GM18499 (cell line): Measurements from ENCODE around the gene CPD.
A peak's percentile ranks its signal among the peaks of the same experiment; 100 is the strongest.

Source experiments
- ATAC-seq: cut with Tn5 transposase; IDR thresholded peaks from one replicate; pipeline ENCODE4 v1.9.1; 2021; ENCODE audit warnings: moderate number of reproducible peaks; ENCODE audit not compliant: insufficient read depth, unreplicated experiment

Gene CPD

DNA sequence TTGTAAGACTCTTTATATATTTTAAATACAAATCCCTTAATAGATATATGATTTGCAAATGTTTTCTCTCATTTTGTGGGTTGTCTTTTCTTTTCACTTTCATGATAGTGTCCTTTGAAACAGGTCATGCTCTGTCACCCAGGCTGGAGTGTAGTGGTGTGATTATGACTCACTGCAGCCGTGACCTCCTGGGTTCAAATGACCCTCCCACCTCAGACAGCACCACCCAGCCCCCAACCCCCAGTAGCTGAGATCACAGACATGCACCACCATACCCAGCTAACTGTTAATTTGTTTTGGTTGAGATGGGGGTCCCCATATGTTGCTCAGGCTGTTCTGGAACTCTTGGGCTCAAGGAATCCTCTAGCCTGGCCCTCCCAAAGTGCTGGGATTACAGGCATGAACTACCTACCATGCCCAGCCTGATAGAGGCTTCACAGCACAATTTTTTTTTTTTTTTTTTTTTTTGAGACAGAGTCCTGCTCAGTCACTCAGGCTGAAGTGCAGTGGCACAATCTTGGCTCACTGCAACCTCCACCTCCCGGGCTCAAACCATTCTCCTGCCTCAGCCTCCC, 26.4 kb upstream of the CPD start:
- no peak for ATAC-seq

DNA sequence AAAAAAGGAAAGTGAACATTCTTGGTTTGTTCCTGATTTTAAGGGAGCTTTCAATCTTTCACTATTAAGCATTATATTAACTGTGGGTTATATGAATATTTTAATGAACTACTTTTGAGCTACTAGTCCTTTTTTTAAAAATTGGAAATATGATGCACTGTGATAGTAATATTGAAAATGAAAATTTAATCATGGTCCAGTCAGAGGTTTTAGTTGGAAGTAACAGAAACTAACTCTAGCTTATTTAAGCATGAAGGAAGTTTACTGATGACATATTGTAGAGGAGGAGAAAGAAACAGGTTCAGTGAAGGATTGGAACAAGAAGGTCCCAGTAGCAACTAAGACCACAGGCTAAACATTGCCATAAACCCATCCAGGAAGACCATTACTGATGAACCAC, 24.0 kb upstream of the CPD start:
- no peak for ATAC-seq

DNA sequence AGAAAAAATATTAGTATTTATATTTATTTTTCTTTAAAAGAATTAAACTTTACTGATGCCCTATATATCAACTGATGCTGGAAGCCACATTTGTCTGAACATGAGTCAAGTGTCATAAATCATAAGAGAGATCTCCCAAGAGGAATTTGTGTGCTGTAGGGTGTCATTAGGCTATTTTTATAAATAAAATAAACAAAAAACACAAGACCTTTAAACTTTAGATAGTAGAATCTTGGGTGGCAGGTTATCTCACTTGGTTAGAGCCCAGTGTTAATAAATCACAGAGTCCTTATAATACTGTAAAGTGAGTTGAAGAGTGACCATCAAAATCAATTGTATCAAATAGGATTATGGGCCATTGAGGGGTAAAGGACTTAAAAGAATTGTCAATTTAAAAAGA, 21.3 kb upstream of the CPD start:
- no peak for ATAC-seq

DNA sequence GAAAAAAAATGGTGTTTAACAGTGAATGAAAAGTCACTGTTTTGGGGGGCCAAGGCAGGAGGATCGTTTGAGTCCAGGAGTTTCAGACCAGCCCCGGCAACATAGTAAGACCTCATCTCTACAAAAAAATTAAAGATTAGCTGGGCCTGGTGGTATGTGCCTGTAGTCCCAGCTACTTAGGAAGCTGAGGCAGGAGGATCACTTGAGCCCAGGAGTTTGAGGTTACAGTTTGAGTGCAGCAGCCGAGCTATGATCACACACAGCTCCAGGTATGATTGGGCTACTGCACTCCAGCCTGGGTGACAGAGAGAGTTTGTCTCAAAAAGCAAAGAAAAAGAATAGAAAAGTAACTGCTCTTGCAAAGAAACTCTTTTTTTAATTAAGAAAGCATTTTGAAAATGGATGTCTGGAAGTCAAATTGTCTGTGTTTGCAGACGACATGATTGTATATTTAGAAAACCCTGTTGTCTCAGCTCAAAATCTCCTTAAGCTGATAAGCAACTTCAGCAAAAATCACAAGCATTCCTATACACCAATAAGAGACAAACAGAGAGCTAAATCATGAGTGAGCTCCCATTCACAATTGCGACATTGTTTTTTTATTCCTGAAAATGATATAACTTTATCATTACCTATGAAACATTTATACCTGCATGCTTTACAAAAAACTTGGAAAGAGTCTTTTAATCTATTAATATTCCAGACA, 20.5 kb upstream of the CPD start:
- ATAC-seq, result no peak

DNA sequence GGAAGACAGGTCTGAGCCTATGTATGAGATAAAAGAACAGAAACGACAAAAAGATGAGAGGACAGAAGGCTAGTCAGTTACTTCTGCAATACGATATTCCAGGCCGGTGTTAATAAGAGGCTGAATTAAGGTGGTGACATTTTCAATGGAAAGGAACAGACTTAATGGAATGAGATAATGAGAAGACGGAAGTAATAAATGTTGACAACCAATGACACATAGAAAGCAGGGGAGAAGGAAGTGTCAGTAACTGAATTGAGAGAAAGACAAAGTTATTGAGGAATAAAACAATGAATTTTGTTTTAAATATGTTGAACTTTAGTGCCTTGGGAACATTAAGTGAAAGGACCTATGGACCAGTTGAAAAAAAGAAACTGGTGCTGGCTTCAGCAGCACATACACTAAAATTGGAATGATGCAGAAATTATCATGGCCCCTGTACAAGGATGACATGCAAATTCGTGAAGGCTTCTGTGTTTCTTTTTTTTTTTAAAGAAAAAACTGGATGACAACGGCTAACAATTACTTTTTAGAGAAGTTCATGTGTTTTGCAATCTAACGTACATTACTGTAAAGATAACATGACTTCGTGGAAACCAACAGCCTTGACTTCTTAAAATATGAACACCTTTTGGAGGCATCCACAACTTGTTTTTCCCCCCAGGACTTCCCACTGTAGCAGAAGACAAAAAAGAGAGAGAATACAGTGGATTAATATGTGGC, 18.5 kb upstream of the CPD start:
- no peak for ATAC-seq

DNA sequence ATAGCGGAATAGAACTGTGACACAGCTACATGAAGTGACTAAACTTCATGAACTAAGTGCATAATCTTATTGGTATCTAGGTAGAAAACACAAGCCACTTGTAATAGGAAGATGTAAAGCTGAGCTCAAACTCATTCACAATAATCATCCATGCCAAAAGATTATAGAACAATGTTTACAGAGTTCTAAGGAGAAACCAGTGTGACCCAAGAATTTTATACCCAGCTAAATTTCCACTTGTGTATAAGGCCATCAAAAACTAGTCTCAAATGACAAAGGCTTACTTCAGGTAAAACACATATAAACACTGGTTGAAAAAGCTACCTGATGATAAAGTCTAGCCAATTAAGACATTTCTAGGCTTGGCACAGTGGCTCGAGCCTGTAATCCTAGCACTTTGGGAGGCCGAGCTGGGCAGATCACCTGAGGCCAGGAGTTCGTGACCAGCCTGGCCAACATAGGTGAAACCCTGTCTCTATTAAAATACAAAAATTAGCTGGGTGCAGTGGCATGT, 16.9 kb upstream of the CPD start:
- ATAC-seq, result no peak

DNA sequence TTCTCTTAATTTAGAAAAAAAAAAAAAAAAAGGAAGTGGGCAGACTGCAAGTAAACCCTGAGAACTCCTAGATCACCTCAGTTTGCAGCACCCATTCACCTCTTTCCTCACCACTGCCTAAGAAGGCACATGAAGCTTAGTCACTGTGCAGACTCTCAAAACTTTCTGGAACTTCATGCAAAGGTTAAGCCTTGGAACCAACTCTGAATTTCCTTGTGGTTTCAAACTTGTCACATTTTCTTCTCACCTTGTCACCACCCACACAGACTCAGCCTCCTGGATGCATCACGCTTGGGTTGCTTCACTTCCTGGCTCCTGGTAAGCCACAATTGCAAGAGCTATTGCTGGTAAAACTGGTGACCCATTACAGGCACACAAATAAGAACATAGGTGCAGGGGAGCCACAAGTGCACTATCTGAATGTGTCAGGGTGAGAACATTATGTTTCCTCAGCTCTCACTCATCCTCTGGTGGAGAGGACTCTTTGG, 15.0 kb upstream of the CPD start:
- ATAC-seq, result peak; percentile 74

DNA sequence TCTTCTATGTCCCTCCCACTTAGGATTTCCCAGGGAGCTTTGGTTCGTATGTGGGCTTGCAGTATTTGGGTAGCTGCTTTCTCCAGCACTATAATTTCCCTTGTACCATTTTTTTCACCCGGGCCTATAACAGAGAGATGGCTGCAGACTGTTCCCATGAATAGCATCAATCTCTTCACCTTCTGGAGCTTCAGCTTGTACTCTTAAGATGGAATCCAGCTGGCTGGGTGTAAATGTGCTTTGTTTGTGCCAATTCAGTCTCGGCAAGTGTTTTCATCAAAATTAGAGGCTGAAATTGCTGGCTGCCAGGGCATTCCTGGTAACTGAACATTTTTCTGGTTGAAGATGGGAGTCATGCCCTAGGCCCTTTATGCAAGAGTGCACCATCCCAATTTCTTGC, 12.2 kb upstream of the CPD start:
- ATAC-seq, result no peak

DNA sequence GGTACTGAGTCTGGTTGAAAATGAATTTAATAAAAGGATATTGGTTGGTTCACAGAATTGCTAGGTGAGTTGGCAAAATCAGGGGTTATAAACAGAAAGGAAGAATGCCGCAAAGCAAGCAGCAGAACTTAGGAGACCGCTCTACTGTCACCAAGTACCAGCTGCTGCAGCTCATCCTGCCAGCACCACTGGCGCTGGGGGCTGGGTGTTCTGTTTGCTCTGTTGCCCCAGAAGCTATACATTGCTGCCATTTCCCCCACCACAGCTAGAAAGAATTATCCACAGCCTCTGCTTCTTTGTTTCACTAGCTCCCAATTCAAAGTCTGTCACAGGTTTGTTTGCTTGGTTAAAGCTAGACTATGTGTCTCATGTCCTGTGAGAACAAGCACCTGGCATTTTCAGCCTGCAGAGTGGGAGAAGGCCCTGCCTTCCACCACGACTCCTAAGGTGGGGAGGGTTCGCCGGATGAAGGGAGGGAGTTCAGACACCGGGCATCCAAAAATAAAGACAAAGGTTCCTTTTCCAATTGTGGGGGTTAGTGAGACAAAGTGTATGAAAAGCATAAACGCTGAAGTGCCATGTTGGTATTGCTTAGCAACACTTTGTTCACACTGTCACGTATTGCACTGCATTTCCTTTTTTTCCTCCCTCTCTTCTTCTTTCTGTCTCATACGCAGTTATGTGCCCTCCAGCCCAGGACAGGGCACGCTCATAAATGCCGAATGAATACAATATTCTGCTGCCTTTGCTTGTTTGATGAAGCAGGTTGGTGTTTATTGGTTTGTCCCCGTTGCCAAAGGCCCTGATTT, 9.6 kb upstream of the CPD start:
- no peak for ATAC-seq

DNA sequence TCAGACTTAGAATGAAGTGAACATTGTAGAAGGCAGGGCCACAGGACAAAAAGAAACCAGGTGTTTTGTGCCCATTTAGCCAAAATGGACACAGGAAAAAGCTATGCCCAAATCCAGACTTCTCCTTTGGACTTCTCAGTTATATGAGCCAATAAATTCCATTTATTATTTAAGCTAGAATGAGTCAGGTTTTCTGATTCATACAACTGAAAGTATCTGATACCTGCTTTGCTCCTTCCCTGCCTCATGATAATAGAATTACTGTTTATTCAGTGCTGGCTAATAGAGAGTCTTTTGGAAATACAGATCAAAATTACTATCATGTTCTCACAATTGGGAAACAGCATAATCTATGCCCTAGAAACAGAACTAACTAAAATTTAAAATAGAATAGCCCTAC, 8.7 kb upstream of the CPD start:
- no peak for ATAC-seq

DNA sequence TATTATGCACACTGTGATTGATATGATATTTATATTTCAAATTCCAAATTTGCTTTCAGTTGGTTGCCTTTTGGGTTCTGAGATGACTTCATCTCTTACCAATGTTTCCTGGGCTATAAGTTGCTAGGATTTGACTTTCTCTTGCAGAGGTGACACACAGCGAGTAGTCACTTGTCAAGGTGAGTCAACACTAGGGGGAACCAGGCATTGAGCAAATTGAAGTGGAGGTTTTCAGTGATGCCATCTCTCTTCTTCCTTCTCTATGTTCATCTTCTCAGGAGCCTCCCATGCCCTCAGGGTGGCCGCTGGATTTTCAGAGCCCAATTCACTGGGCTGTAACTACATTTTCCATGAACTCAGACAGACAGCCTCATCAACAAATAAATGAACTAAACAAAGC, 6.0 kb upstream of the CPD start:
- no peak for ATAC-seq

DNA sequence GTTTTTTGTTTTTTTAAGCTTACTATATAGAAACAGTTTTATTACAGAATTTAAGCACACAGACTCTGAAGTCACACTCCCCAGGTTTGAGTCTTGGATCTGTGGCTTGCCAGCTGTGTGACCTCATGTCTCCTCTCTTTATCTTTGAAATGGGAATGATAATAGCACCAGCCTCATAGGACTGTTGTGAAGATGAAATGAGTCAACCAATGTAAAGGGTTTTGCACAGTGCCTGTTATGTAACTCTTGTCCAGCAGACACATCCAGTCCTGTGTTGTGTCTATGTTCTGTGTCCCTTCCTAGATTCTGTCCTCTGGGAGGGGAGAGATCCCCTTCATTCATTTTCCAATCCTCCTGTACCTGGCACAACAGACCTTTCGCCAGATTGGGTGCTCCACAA, 3.1 kb upstream of the CPD start:
- ATAC-seq, result no peak

DNA sequence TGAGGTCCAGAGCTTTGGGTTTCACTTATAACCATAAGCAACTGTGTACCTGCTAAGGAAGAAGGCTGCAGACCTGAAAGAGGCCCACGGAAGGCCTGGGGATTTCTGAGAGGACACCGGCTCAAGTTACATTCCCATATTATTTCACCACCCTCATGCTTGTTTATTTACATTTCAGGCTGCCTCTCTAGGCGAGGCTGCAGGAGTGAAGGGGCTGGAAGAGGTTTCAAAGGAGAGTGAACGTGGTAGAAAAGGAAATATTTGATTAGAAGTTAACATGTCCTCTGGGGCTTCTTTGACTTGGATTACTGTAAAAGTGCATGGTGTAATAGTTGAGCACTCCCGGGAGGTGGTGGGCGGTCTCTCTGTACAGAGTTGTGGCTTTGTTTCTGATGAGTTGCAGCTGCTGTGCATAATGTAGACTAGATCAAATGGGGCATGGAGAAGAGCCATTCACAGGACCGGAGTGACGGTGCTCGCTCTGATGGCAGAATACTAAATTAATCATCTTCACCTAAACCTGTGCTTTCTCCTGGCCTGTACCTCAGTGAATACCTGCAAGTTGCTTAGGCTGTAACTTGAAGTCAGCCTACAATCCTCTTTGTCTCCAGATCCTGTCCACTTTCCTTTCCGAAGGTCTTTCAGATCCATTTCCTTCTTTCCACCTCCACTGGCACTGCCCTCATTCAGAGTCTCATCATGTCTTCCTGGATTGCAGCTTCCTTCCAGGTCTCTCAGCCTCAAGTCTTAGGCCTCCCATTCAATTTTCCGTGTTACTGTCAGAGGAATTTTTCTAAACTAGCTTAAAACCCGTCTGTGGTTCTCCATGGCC, 1.9 kb upstream of the CPD start:
- ATAC-seq, result no peak

DNA sequence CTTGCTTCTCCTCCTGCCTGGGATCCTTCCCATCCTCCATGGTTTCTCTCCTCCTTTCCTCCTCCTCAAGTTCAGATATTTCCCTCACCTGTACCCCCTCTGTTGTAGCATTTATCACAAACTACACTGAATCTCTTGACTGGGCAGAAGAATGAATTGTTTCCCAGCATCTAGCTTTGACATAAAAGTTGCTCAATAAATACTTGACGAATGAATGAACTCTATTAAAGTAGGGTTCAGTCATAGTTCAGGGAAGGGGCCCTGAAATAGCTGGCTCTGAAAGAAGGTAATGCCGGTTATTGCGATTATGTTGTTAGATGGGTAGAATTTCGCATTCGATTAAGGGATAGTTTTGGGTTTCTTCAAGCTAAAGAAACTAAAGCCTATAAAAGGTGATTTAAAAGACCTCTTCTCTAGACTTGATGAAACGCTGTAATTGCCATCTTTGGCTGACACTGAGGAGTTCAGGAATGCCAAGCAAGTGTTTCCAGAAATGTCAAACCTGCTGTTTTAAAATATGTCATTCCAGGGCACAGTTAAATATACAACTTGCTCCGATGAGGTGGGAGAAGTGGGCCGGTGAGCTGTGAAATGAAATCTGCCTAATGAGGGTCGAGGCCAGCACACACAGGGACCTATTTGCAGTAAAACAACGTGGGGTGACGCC, 1.0 kb upstream of the CPD start:
- ATAC-seq, result no peak

DNA sequence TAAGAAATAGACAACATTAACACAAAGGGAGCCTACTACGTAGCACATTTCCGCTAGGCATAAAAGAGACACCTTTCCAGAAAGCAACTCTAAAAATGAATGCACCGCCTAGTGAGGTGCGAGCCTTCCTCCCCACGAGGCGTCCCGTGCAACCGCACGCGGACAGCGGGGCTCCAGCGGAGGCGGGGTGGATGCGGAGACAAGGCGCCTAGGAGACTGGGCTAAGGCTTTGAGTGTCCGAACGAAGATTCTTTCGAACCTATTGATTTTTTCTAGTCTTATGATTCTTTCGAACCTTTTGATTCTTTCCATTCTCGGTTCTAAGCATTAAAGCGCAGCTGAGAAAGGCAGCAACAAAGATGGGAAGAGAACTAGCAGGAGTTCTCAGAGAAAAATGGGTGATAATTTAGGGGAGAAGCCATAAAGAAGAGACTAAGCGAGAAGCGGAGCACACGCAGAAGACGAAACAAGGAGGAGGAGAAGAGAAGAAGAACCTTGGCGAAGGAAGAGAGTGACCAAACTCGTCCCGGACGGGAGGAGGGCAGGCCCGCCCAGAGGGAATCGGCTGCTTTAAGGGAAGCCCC, 394 bp upstream of the CPD start:
- no peak for ATAC-seq

DNA sequence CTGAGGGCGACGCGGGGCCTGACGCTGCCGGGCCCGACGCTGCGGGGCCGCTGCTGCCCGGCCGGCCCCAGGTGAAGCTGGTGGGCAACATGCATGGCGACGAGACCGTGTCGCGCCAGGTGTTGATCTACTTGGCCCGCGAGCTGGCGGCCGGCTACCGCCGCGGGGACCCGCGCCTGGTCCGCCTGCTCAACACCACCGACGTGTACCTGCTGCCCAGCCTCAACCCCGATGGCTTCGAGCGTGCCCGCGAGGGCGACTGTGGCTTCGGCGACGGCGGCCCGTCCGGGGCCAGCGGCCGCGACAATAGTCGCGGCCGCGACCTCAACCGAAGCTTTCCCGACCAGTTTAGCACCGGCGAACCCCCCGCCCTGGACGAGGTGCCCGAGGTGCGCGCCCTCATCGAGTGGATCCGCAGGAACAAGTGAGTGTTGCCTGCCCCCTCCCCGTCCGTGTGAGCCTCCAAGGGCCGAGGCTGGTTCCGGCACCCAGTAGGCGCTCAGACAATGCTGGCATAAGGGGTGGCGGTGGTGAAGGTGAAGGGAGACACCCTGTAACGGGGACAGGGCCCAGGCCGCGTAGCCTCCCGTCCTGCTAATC, 676 bp downstream of the CPD start:
- ATAC-seq, result peak; percentile 9

DNA sequence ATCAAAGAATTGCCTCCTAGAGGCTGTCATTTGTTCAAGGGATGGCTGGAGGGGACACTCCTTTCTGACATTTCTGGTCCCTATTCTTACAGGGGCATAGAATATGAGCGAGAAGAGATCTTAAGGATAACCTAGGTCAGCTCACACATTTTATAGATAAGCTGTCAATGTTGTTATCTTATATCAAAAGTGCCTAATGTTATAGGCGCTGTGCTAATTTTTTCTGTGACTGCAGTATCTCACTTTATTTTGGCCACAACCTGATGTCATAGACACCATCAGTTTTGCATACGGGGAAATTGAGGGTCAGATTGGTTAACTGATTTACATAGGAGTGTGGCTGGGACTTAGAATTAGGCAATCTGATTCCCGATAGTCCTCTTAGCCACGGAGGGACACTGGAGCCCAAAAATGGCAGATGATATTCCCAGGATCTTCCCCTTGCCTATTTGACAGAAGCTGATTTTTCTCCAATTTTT, 1.2 kb downstream of the CPD start:
- ATAC-seq, result no peak

DNA sequence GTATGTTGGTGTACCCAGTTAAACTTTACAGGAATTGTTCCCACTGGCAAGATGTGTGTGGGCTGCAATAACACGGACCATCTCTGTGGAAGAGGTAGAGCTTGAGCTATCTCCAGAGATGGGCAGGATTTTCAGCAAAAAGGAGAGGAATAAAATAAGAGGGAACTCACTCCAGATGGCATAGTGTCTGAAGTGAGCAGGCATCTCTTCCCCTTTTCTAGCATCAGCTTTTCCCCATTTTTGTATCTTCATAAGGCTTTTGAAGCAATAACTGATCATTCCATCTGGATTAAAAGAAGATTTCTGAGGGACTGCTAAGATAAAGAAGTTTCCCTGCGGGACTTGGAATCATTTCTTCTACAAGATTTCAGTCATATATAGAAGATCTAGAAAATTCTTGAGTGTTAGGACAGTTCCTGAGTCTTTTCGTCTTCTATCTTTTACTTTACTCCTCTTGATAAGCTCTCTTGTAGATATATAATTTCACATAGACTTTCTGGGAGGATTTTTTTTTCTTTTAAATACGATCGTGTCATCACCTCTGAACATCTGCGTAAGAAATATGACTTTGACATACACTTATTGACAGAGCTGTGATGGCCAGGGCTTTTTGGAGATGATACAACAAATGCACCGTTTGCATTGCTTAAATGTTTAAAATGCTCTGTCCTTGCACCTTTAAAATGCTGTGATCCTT, 2.1 kb downstream of the CPD start:
- no peak for ATAC-seq
